Hematopoietic multipotent progenitor cell treated with erythropoietin and hydrocortisone succinate and interleukin-3 and kit ligand, for 8 days (in vitro differentiated cells): ENCODE data around the gene IGFALS.

ENCODE experiments used
- DNase-seq: peaks from one replicate; pipeline ENCODE4 v3.0.0-alpha.2; 2015

IGFALS gene

GRCh38 chr16:1741553-1742165, 51.8 kb downstream of the IGFALS start:
- DNase-seq: no peak

GRCh38 chr16:1740781-1741490, 52.6 kb downstream of the IGFALS start:
- no peak for DNase-seq
